Measurements from ENCODE around the gene SERTAD1. TPM values are rescaled to one million over a fixed set of nuclear protein-coding genes. Genes with fewer than 3 reads are reported as not detected.

SERTAD1 gene
- total RNA-seq, 1 donor from 2014 or later: 14.8 TPM

GRCh38 chr19:40466985-40467734 is 41.4 kb upstream of the SERTAD1 start, which contains the start of gene SPTBN4:
TSS of gene SPTBN4 (plus strand) at chr19:40467001. CDS start at chr19:40472622, 5,621 bp downstream.
- no peak for DNase-seq (ENCODE audit: low spot score)
- H3K27ac Mint-ChIP-seq (ENCODE audit: unreplicated experiment): peak within 1 kb of the TSS; percentile 59
- peaks cover 6% of the 10 kb centered on the region for H3K27me3 Mint-ChIP-seq (ENCODE audit: low read depth)
- H3K4me3 Mint-ChIP-seq (ENCODE audit: unreplicated experiment): peak within 1 kb of the TSS; percentile 94
- H3K9me3 Mint-ChIP-seq (ENCODE audit: low read depth): no peaks in the 10 kb centered on the region
- TF ChIP-seq CTCF (IDR thresholded peaks at IDR 0.05): no peak
- H3K4me1 Mint-ChIP-seq (ENCODE audit: low read depth): peaks cover 26% of the 10 kb centered on the region
- H3K36me3 Mint-ChIP-seq (ENCODE audit: low read depth): no peaks in the 10 kb centered on the region

- Mint-ChIP-seq H3K4me1 (ENCODE audit: low read depth) (peaks cover 29% of the 10 kb centered on the region), H3K27ac (ENCODE audit: unreplicated experiment) (peak overlapping the region; percentile 59), H3K36me3 (ENCODE audit: low read depth) (peaks cover 2% of the 10 kb centered on the region), H3K9me3 (ENCODE audit: low read depth) (no peaks in the 10 kb centered on the region), H3K4me3 (ENCODE audit: unreplicated experiment) (peak overlapping the region; percentile 94), H3K27me3 (ENCODE audit: low read depth) (peaks cover 6% of the 10 kb centered on the region)
- DNase-seq (ENCODE audit: low spot score): no peak
- TF ChIP-seq CTCF (IDR thresholded peaks at IDR 0.05): no peak
Observed at GRCh38 chr19:40466219-40466984, 40.6 kb upstream of the SERTAD1 start.

- Mint-ChIP-seq H3K4me1 (ENCODE audit: low read depth) (peaks cover 29% of the 10 kb centered on the region), H3K4me3 (ENCODE audit: unreplicated experiment) (peak within 1 kb of the TSS; percentile 94), H3K36me3 (ENCODE audit: low read depth) (peaks cover 4% of the 10 kb centered on the region), H3K27ac (ENCODE audit: unreplicated experiment) (peak within 1 kb of the TSS; percentile 97), H3K27me3 (ENCODE audit: low read depth) (peaks cover 6% of the 10 kb centered on the region), H3K9me3 (ENCODE audit: low read depth) (no peaks in the 10 kb centered on the region)
- peak; percentile 100 for DNase-seq (ENCODE audit: low spot score)
- TF ChIP-seq CTCF (IDR thresholded peaks at IDR 0.05): no peak
Observed at GRCh38 chr19:40465557-40466218, 39.9 kb upstream of the SERTAD1 start, which contains the start of gene BLVRB. TSS of gene BLVRB (minus strand) at chr19:40465745. CDS start at chr19:40465688, 57 bp downstream.

GRCh38 chr19:40465025-40465556 is 39.3 kb upstream of the SERTAD1 start:
- DNase-seq (ENCODE audit: low spot score): no peak
- TF ChIP-seq CTCF (IDR thresholded peaks at IDR 0.05): no peak
- H3K36me3 Mint-ChIP-seq (ENCODE audit: low read depth): peaks cover 4% of the 10 kb centered on the region
- H3K27ac Mint-ChIP-seq (ENCODE audit: unreplicated experiment): peak overlapping the region; percentile 97
- no peaks in the 10 kb centered on the region for H3K9me3 Mint-ChIP-seq (ENCODE audit: low read depth)
- H3K27me3 Mint-ChIP-seq (ENCODE audit: low read depth): peaks cover 6% of the 10 kb centered on the region
- H3K4me1 Mint-ChIP-seq (ENCODE audit: low read depth): peaks cover 29% of the 10 kb centered on the region
- H3K4me3 Mint-ChIP-seq (ENCODE audit: unreplicated experiment): peak overlapping the region; percentile 94

Data from chondrocyte (in vitro differentiated cells).